Measurements from ENCODE around the gene SOX12.
"Not testable (repeated sequence)": the region's sequence is repeated elsewhere in the genome, so short reads cannot be mapped to it uniquely, and the experiment has no call there.

SOX12 gene

GRCh38 chr20:370151-370600, 44.8 kb downstream of the SOX12 start:
- H3K36me3 Mint-ChIP-seq = no peaks in the 10 kb centered on the region
- no peak overlapping the region for H3K27ac Mint-ChIP-seq
- no peaks in the 10 kb centered on the region for H3K9me3 Mint-ChIP-seq
- H3K27me3 Mint-ChIP-seq = peaks cover 7 to 11% of the 10 kb centered on the region in 2 donors
- no peak for ATAC-seq (replicated peaks)
- no peak overlapping the region for H3K4me3 Mint-ChIP-seq
- H3K4me1 Mint-ChIP-seq = peaks cover 15 to 20% of the 10 kb centered on the region in 2 donors
- no peak for DNase-seq

GRCh38 chr20:370977-371754, 45.8 kb downstream of the SOX12 start:
- peaks cover 13 to 20% of the 10 kb centered on the region in 2 donors for H3K4me1 Mint-ChIP-seq
- ATAC-seq (replicated peaks) (no peak), DNase-seq (no peak)
- no peaks in the 10 kb centered on the region for H3K9me3 Mint-ChIP-seq
- no peak overlapping the region for H3K4me3 Mint-ChIP-seq
- no peaks in the 10 kb centered on the region for H3K36me3 Mint-ChIP-seq
- peaks cover 7 to 8% of the 10 kb centered on the region in 2 donors for H3K27me3 Mint-ChIP-seq
- no peak overlapping the region for H3K27ac Mint-ChIP-seq

- H3K36me3 Mint-ChIP-seq = no peaks in the 10 kb centered on the region
- ATAC-seq (replicated peaks) = peak in 1 of 2 donors; percentile 37
- no peak overlapping the region for H3K27ac Mint-ChIP-seq
- DNase-seq = no peak
- no peak overlapping the region for H3K4me3 Mint-ChIP-seq
- peaks cover 7 to 8% of the 10 kb centered on the region in 2 donors for H3K27me3 Mint-ChIP-seq
- peaks cover 13 to 20% of the 10 kb centered on the region in 2 donors for H3K4me1 Mint-ChIP-seq
- H3K9me3 Mint-ChIP-seq = no peaks in the 10 kb centered on the region
Observed at GRCh38 chr20:371755-372542, 46.6 kb downstream of the SOX12 start.

GRCh38 chr20:372543-373082, 47.3 kb downstream of the SOX12 start:
- H3K27me3 Mint-ChIP-seq, DNase-seq, H3K4me3 Mint-ChIP-seq, H3K36me3 Mint-ChIP-seq, H3K27ac Mint-ChIP-seq, H3K9me3 Mint-ChIP-seq: not testable (repeated sequence)
- ATAC-seq (replicated peaks) = peak; percentile 33 to 66
- peaks cover 13 to 20% of the 10 kb centered on the region in 2 donors for H3K4me1 Mint-ChIP-seq

- ATAC-seq (replicated peaks) (peak in 1 of 2 donors; percentile 35), DNase-seq (no peak)
- Mint-ChIP-seq H3K27ac (no peak overlapping the region), H3K36me3 (no peaks in the 10 kb centered on the region), H3K4me1 (peaks cover 13 to 20% of the 10 kb centered on the region in 2 donors), H3K9me3 (no peaks in the 10 kb centered on the region), H3K27me3 (peaks cover 6 to 8% of the 10 kb centered on the region in 2 donors), H3K4me3 (no peak overlapping the region)
Observed at GRCh38 chr20:373171-373890, 48.0 kb downstream of the SOX12 start.

GRCh38 chr20:375265-375889, 50.0 kb downstream of the SOX12 start:
- Mint-ChIP-seq H3K36me3 (no peaks in the 10 kb centered on the region), H3K27ac (no peak overlapping the region), H3K9me3 (no peaks in the 10 kb centered on the region), H3K27me3 (no peaks in the 10 kb centered on the region), H3K4me3 (no peak overlapping the region), H3K4me1 (peaks cover 13 to 20% of the 10 kb centered on the region in 2 donors)
- no peak for DNase-seq
- ATAC-seq (replicated peaks) = no peak

GRCh38 chr20:376089-376488, 50.7 kb downstream of the SOX12 start:
- H3K9me3 Mint-ChIP-seq = no peaks in the 10 kb centered on the region
- no peak overlapping the region for H3K27ac Mint-ChIP-seq
- DNase-seq = no peak
- no peak overlapping the region for H3K4me3 Mint-ChIP-seq
- H3K4me1 Mint-ChIP-seq = peaks cover 13 to 20% of the 10 kb centered on the region in 2 donors
- H3K27me3 Mint-ChIP-seq = no peaks in the 10 kb centered on the region
- no peaks in the 10 kb centered on the region for H3K36me3 Mint-ChIP-seq
- ATAC-seq (replicated peaks) = no peak

GRCh38 chr20:376750-377149, 51.4 kb downstream of the SOX12 start:
- peaks cover 13 to 19% of the 10 kb centered on the region in 2 donors for H3K4me1 Mint-ChIP-seq
- no peak overlapping the region for H3K27ac Mint-ChIP-seq
- H3K36me3 Mint-ChIP-seq = no peaks in the 10 kb centered on the region
- no peaks in the 10 kb centered on the region for H3K9me3 Mint-ChIP-seq
- no peak for DNase-seq
- H3K4me3 Mint-ChIP-seq = no peak overlapping the region
- no peak for ATAC-seq (replicated peaks)
- H3K27me3 Mint-ChIP-seq = no peaks in the 10 kb centered on the region

- DNase-seq; H3K4me3 Mint-ChIP-seq; ATAC-seq (replicated peaks); H3K27ac Mint-ChIP-seq; H3K36me3 Mint-ChIP-seq; H3K27me3 Mint-ChIP-seq; H3K9me3 Mint-ChIP-seq: not testable (repeated sequence)
- H3K4me1 Mint-ChIP-seq = peaks cover 10 to 15% of the 10 kb centered on the region in 2 donors
Observed at GRCh38 chr20:377578-377977, 52.2 kb downstream of the SOX12 start.

GRCh38 chr20:378961-379336, 53.6 kb downstream of the SOX12 start:
- Mint-ChIP-seq H3K4me1 (peaks cover 9 to 14% of the 10 kb centered on the region in 2 donors), H3K4me3 (no peak overlapping the region), H3K27me3 (no peaks in the 10 kb centered on the region), H3K27ac (no peak overlapping the region), H3K9me3 (no peaks in the 10 kb centered on the region), H3K36me3 (no peaks in the 10 kb centered on the region)
- DNase-seq (no peak), ATAC-seq (replicated peaks) (no peak)
